GM18868 (cell line): Measurements from ENCODE around the gene TFF2.

Source experiments
- ATAC-seq: cut with Tn5 transposase; IDR thresholded peaks from one replicate; pipeline ENCODE4 v1.9.1; 2021; ENCODE audit warnings: mild to moderate bottlenecking, moderate library complexity; ENCODE audit not compliant: unreplicated experiment

The TFF2 gene

DNA sequence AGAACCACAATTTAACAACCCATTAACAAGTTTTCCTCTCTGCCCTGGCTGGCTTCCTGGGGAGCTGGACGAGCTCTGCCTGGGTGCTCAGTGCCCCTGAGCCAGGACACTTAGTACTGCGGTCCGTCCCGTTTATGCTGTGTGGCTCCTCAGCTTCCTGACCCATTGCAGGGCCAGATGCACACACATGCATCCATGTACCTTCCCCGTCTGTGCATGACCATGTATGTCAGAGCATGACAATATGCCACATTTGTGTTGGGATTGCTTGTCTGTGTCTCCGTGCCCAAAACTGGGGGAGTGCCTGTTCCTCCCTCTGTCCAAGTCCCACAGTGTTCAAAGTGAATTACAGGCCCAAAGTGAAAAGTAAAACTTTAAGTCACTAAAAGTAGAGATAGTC, 25.9 kb downstream of the TFF2 start:
- no peak for ATAC-seq

DNA sequence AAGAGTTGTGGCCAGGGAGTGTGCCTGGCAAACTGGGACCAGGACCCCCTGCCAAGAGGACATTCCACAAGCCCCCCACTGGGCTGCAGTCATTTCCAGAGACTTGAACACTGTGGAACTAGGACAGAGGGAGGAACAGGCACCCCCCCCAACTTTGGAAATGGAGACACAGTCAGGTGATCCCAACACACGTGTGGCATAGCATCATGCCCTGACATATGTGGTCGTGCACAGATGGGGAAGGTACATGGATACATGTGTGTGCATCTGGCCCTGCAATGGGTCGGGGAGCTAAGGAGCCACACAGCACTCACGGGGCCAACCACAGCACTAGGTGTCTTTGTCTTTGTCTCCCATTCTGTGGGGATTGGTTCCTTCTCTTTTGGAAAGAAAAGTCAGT, 28.9 kb downstream of the TFF2 start:
- ATAC-seq = no peak

DNA sequence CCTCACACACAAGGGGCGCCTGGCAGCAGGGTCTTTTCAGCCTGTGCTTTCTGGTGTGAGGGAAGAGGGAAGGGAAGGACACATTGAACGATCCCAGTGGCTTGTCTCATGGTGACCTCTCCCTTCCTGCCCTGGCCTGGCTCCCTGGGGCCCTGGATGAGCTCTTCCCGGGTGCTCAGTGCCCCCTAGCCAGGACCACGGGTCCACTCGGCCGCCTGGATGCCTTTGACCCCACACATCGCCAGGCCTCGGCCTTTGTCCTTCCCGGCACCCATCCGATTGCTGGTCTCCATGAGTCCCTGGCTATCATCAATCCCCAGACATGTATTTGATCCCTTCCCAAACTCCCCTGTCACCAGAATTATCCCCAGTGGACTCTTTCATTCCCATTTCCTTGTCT, 29.6 kb downstream of the TFF2 start:
- ATAC-seq = no peak

DNA sequence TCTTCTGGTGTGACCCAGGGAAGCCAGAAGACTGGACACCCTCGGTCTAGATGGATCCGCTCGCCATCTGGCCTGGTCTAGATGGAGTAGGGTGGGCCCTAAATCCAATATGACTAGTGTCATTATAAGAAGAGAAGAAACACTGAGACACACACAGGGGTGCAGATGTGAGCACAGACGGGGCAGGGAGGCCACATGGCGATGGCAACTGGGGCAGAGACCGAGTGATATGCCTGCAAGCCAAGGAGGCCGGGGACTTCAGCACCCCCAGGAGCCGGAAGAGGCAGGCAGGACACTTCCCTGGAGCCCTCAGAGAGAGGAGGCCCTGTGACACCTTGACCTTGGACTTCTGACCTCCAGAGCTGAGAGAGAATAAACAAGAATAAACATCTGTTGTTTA, 30.0 kb downstream of the TFF2 start:
- ATAC-seq = no peak

DNA sequence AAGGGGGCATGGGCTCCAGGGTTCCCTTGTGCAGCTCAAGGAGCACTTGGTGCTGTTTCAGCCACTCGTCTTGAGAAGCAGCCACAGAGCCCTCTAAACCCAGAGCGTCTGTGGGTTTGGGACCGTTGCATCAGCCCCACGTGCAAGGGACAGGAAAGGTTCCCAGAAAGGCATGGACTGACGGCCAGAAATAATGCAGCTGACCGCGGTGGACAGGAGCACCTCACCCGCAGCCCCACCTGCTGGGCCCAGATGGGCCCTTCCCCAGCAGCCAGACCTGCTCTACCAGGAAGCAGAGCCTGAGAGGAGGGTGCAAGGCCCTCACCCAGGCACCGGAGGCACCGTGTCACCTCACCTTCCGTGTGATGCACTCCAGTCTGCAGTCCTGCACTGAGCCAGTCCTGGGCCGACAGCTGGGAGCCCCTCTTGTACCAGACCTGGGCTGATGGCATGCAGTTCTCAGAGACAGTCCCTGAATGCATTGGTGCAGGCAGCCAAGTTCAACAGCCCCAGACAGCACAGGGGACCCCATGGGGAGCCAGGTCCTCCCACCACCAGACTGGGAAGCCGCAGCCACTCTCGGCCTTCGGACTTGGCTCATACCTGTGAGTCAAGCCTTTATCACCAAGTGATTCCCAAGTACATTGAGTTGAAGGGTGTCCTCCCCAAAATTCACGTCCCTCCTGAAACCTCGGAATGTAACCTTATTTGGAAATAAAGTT, 30.8 kb downstream of the TFF2 start:
- no peak for ATAC-seq

DNA sequence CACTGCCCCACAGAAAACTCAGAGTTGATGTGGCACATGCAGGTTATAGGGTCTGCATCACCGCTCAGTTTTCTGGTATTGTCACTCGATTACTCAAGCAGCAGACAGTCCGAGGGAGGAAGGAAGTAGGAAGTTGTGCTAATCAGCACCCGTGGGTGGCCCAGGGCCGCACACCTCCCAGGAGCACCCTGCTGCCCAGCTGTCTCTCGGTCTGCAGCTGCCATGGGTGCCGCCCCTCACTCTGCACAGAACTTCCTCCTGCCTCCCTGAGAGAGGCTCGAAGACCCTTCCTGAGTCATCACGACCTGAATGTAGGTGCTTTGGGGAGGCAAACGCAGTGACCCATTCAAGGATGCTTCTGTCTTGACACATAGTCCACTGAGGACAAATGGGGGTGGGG, 31.4 kb downstream of the TFF2 start:
- ATAC-seq = no peak

DNA sequence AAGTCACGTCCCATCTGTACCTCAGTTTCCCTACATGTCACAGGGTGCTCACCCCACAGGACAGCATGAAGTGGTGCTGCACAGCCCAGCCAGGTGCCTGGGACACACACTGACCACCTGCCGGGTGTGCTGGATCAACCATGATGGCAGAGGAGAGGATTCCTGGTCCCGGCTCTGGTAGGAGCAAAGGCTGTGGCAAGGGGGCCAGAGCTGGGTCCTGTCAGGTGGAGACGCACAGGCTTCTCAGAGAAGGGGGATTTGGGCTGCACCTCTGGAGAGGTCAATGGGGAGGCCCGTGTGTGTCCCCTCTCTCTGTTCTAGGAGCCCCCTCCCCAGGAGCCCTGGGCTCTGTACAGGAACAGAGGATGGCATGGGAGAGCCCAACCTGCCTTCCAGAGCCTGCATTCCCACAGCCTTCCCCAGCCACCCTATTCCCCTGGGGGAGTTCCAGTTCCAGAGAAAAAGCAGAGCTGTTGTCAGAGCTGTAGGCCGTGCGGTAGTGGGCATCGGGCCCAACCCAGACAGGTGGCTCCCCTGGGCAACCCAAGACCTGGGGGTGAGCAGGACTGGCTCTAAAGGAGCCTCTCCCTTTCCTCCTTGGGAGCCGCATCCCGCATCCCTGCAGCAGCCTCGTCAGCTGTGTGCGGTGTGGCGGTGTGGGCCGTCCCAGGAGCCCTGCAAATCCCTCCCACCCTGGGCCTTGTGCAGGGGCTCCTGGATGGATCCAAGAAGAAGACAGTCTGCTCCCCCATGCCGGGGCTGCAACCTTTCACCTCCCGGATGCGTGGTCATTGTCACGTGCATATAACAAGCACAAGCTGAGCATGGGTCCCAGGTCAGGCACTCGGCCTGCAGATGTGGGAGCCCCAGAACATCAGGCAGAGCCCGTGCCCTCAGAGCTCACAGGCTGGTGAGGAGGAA, 32.7 kb downstream of the TFF2 start:
- ATAC-seq = no peak

DNA sequence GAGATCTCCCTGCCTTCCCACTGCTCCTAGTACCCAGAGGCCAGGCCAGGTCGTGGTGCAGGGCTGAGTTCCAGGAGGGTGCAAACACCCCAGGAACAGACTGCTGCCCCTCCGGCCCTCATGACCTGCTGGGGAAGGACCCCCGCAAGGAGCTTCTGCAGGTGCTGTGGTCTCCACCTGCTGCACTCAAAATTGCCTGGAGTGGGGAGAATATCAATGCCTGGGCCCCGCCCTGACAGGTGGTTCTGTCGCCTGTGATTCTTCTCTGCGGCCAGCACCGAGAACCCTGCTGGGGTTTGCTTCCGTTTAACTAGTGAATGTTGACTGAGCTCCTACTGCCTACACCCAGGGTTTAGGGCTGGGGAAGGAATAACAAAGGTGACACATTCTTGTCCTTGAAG, 33.5 kb downstream of the TFF2 start:
- no peak for ATAC-seq

DNA sequence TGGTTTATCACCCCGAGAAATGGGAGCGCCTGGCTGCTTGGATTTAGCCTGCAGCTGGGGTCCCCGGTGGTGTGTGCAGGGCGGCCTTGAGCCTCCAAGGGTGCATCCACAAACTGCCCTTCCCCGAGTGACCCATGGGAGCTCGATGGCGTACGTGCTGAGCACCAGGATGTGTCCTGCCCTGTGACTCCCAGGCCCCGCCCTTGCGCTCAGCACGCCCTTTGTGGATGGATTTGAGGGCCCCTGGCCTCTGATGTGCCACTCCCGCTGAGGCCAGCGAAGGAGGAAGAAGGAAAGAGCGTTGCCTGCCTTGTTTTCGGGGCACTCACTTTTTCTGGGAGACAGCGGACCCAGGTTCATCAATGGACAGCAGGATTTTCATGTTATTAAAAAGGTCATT, 33.9 kb downstream of the TFF2 start:
- ATAC-seq = no peak

DNA sequence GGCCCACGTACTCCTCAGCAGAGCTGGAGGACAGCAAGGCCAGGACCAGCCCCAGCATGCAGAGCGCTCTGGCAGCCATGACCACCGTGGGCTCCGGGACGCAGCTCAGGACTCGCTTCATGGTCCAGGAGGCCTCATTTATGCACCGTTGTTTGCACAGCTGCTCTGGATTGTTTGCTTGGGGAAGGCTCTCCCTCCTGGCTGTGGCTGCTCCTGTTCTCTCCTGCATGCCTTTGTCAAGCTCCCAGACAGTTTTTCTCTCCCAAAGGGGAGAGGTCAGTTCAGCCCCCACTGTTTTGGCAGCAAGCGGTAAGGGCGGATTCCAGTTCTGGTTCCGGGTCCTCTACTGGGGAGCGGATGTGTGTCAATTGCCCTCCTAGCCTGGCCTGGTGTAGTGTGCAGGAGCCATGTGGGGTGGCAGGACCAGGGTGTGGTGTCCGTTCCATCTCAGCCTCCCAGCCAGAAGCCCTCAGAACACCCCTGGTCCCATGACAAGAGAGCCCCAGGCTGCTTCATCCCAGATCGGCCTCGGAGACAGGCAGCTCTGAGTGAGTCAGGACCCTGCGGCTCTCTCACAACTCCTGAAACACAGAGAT, 35.4 kb downstream of the TFF2 start, which contains the start of gene TFF3:
TSS of gene TFF3 (minus strand) at position 114 of the 596 bp plus-strand sequence. CDS start at position 79, 35 bp downstream.
- no peak for ATAC-seq

DNA sequence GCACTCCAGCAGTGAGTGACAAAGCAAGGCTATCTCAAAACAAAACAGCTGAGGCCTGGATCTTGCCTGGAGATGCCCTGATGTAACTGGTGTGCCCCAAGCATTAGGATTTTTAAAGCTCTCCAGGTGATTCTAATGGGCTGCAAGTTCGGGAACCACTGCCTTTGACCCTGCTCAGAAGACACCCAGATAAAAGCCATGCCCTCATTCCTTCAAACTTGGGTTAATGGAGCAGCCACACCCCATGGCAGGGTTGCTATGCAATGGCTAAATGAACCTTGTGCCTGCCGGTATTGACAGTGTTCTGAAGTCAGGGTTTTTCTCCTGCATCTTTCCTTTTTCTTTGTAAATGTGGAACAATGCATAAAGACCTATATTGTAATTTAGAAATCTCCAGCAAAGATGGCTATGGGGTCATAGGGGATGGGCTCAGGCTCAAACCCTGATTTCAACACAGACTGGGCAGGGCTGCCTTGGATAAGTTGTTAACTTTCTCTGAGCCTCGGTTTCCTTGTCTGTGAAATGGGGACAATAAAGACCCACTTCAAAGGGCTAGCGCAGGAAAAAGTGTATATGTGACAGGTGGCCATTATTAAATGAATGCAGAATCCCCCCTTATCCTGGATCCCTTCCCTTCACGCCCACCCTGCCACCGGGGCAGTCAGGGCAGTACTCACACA, 36.0 kb downstream of the TFF2 start:
- ATAC-seq = no peak

DNA sequence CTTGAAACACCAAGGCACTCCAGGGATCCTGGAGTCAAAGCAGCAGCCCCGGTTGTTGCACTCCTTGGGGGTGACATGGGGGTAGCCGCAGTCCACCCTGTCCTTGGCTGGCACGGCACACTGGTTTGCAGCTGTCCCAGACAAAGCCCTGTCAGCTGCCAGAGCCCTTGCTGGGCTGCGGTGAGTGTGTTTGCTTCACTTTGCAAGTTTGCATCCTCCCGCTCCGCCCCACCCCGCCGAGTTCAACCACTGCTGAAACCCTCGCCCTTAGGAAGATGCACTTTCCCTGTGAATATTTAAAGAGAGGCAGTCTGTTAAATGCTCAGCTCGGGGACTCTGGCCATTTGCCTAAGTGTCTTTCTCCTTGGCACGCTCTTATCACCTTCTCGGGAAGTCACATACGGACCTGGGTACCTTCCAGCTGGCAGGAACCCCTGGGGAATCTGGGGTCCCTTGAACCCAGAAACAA, 37.3 kb downstream of the TFF2 start:
- no peak for ATAC-seq

DNA sequence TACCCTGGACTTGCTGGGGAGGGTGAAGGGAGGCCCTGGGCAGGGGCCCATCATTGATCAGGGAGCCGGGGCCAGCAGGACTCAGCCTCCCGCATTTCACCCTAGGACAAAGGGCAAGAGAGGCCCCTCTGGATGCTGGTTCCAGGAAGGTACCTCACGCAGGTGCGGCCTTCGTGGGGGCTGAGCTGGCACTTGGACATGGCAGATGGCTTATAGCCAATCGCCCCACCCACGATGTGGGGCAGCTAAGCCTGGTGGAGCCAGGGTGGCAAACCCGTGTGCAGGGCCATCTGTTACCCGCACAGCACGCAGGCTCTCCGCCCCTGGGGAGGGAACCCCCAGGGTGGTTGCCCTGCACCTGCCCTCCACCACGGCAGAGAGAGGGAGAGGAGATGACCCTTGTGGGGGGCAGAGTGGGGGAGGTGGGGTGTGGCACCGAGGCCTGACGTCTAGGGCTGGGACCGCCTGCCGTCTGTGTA, 38.1 kb downstream of the TFF2 start:
- ATAC-seq = no peak

DNA sequence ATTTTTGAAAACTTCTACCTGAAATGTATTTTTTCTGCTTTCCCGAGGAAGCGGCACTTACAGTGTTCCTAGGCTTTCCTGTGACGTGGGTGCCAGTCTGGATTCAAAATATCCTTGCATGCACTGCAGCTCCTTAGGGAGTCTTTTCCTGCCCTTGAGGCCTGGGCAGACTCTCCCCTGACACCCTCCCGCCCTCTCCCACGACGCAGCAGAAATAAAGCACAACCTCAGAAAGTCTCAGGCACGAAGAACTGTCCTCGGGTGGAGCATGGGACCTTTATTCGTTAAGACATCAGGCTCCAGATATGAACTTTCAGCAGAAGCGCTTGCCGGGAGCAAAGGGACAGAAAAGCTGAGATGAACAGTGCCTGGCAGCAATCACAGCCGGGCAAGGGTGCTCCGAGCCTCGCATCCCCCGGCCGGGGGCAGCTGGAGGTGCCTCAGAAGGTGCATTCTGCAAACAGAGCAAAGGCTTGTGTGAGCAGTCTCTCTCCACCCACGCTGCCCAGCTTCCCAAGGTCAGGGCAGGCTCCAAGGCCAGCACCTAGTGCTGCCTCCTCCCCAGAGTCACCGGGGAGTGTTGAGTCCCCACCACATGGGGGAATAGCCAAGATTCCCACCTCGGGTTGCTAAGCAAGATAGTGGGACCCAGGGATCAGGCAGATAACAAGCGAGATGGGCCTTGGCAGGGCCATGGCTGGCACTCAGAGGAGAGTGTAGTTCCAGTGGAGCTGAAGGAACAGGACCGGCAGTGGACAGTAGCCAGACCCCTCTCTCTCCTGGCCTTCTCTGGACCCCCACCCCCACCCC, 38.8 kb downstream of the TFF2 start:
- ATAC-seq = no peak

DNA sequence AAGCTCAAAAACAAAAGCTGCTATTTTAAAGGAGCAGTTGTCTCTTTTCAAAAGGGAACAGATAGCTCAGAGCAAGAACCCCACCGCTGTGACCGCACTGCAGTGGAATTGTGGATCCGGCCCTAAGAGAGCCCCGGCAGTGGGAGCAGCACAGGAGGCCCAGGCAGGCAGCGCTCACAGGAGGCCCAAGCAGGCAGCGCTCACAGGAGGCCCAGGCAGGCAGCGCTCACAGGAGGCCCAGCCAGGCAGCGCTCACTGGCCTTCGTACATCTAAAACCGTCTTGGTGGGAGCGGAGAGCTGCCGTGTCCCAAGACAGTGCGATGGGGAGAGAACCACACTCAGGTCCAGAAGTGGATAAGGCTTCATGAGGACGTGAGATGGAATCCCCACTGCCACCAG, 39.6 kb downstream of the TFF2 start:
- no peak for ATAC-seq

DNA sequence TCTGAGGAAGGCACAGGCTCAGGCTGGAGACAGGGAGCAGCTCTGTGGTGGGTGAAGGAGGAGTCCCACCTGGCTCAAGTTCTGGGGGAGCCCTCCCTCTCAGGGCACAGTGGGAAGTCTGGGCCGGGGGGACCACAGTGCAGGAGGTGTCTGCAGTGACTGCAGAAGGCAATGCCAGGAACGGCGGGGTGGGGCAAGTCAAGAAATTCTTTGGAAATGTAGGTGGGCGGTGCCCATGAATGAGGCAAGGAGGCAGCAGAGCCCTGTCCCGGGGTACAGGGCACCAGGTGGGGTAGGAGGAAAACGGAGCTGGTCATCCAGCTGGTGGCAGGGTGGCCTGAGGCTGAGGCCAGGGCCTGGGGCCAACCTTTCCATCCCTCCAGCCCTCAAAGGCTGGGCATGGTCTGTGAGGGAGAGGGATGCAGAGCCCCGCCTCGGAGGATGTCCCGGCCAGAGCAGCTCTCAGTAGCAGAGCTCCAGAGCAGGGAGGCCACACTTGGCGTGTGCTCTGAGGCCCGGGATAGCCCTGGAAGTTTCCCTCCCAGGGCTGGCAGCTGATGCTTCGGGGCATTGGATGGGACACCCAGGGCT, 40.3 kb downstream of the TFF2 start:
- ATAC-seq = no peak

DNA sequence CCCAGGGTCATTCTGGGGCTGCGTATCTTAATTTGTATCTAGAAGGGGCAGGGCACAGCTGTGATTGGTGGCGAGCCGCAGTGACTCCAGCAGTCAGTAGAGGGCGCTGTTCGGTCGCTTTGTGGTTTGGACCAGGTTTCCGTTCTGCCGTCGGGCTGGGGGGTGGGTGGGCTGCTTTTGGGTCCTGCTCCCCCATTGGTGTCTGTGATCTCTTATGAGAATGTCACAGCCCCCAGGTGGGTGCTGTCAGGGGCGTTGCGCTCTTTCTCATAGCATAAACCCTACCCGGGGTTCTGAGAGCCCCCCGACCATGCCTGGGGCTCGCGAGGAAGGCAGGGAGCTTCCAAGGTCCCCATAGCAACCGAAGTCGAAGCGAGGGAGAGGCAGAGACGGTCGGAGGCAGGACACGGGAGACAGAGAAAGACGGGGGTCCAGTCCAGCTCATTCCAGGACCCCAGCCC, 41.0 kb downstream of the TFF2 start:
- no peak for ATAC-seq

DNA sequence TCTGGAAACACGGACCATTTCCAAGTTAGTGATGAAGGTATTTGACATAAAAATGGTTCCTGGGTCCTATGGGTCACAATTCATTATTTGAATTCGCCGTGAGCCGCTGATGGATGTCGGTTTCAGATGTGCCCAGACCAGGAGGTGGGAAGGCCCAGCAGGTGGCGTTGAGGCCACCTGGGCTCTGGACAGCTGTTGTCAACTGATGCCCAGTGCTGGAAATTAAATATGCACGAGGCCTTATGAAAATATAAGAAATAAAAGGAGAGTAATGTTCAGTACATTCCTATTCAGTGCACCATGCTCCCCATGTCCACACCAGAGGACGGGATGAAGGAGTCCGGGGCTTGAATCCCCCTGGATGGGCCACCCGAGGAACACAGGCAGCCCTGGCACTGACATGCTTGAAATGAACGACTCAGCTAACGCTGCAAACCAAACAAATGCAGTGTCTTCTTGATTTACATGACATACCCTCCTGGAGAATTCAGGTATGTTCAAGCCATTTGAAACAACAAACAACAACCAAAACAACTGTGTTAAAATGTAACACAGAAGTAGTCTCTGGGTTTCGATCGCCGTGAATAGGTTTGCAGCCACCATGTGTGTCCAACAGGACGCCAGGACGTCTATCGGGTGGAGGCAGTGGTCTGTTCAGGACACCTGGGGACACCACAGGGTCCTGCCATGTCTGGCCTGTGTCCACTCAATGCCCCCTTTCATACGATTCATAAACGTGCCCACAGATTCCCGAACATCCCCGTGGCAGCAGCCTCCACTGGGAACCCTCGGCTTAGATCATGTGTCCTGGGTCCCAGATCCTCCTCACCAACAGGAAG, 41.7 kb downstream of the TFF2 start:
- no peak for ATAC-seq
